ENCODE results near the gene COL24A1.
"Not testable (repeated sequence)": the region's sequence is repeated elsewhere in the genome, so short reads cannot be mapped to it uniquely, and the experiment has no call there.

Gene COL24A1

DNA sequence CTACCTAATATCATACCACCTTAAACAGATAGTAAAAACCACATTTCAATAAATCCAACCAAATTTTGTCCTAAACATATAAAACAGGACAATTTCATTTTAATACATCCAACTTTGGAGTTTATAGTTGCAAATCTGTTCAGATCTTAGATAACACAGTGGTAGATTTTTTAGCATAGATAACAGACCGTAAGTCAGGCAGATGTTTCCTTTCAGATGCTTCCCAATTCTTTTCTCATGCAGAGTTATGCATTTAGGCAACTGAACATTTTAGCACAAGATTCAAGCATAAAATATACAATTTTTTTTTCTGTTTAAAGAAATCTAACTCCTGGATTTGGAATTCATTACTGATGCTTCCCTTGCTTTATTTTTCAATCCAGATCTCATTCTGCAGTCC is 291.8 kb downstream of the COL24A1 start:
- DNase-seq: no peak

DNA sequence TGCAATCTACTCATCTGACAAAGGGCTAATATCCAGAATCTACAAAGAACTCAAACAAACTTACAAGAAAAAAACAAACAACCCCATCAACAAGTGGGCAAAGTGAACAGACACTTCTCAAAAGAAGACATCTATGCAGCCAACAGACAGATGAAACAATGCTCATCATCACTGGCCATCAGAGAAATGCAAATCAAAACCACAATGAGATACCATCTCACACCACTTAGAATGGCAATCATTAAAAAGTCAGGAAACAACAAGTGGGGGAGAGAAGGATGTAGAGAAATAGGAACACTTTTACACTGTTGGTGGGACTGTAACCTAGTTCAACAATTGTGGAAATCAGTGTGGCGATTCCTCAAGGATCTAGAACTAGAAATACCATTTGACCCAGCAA is 292.9 kb downstream of the COL24A1 start:
- DNase-seq: not testable (repeated sequence)

DNA sequence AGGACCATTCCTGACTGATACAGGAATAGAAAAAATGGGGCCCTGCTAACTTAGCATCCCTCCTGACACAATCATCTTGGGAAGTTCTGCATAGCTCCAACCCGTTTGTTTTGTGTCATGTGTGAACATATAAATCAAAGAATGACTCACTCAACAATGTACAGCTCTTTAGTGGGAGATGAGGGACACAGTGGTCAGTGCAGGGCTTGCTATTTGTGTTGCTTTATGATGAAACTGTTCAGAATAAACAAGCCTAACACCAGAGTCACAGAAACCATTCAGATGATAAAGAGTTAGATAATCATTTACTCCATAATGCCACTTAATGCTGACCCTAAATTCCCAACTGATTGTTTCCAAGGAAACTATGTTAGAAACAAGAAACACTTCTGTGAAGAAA is 294.1 kb downstream of the COL24A1 start:
- DNase-seq: no peak

DNA sequence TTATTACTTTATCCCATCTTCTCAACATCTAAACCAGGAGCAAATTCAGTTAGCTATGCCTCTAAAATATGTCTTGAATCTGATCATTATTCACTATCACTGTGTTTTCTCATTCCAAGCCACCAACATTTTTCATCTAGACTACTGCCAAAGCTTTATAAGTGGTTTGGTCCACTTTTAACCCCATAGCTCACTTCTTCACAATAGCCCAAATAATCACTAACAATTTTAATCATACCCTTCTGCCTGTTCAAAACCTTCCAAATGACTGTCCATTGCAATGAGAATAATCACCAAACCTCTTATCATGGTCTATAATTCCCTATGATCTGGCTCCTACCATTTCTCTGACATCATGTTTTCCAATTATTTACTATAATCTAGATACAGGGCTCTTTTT is 298.6 kb downstream of the COL24A1 start:
- no peak for DNase-seq

DNA sequence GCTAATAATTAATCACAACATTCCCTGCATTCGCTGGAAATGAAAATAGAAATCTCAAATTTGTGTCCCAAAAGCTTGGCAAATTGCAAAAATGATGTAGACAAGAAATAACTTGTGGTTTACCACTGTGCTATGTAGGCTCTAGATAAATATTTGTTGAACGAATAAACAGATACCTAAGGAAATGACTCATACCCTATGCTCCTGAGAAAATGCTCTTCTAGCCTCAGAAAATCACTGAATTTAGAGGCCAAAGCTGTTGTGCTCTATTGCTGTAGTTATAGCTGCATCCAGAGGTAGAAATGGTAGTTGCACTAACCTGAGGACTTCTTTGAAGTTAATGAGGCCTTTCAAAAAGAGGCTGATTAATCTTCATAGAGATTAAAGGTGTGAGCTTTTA is 306.3 kb downstream of the COL24A1 start:
- DNase-seq: no peak

DNA sequence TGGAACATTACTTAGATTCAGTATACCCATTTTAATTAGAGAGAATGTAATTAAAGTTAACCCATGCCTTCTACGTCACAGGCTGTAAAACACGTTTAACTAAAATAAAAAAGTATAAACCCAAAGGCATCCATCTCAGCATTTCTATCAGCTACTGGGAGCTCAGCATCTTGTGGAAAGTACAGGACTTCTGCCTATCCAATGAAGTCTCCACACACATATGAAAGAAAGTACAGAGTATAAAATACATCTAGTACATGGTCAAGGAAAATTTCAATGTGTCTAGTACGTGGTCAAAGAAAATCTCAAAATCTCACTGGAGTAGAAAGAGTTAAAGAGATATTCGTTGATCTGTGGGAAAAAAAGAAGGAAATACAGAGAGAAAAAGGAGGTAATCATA is 306.9 kb downstream of the COL24A1 start:
- no peak for DNase-seq

DNA sequence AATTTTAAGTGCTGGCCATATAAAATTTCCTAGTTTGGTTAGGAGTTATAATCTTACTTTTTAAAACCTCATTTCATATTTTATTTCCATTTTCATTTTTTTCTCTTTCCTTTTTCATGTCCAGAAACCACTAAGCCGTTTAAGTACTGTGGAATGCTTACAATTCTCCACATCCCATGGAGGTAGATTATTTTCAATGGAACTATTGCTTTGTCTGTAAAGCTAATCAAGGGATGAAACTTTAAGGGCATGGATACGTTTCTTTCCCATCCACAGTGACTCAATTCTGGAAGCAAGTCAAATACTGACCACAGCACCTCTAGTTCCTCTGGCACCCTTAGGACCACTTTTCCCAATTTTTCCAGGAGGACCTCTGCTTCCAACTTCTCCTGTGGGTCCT is 309.2 kb downstream of the COL24A1 start:
- no peak for DNase-seq

DNA sequence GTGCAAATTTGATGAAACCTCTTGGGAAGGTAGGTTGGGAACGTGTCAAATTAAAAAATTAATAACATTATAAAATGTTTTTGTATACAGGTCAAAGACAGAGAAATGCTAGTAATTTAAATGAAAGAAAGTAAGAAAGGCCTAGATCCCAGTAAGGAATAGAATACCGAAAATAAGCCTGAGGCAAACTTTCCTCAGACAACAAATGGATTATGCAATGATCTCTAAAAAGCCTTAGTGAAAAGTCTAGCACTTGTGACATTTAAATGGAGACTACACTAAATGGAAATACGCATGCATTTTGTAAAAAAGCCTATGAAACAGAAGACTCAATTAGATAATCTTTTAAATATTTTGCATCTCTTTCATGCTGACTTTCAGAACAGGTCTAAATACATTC is 309.9 kb downstream of the COL24A1 start:
- no peak for DNase-seq

DNA sequence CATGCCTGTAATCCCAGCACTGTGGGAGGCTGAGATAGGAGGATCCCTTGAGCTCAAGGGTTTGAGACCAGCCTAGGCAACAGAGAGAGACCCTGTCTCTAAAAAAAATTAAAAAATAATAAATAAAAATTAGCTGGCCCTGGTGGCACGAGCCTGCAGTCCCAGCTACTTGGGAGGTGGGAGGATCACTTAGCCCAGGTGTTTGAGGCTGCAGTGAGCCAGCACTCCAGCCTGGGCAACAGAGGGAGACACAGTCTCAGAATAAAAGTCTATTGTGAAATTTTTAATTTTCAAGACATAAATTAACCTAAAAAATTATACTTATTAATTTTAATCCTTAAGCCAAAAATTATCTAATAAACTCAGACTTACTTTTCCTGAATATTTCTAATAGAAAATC is 317.1 kb downstream of the COL24A1 start:
- DNase-seq: no peak

DNA sequence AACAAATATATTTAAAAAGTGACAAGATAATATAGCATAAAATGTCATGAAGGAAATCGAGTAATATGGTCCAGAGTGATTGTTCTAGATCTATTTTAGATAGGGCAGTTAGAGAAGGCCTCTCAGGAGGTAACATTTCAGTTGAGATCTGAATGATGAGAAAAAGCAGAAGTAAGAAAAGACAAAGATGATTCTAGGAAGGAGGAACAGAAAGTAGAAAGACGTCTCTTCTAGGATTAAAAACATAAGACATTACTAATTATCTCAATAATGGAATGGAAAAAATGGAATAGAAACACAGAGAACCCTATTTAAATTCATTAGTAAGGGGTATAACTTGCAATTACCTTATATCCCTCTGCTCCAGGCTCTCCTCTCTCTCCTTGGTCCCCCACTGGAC is 318.3 kb downstream of the COL24A1 start:
- DNase-seq: no peak

DNA sequence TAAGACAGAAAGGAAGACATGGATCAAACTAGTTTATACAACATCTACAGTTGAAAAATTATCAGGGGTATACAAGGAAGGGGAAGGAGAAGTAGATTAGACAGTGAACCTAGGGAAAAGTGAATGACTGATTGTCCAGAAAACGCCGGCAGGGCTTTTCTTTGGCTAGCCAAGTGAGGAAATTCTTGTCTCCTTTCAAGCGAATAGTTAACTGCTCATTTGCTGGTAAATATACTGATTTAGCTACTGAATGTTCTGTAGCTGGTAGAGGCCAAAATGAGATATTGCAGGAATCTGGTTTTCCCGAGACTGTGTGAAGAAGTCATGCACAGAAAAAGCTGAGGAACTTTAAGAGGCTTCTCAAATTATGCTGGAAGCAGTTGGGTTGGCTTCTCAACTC is 319.8 kb downstream of the COL24A1 start:
- DNase-seq: no peak

DNA sequence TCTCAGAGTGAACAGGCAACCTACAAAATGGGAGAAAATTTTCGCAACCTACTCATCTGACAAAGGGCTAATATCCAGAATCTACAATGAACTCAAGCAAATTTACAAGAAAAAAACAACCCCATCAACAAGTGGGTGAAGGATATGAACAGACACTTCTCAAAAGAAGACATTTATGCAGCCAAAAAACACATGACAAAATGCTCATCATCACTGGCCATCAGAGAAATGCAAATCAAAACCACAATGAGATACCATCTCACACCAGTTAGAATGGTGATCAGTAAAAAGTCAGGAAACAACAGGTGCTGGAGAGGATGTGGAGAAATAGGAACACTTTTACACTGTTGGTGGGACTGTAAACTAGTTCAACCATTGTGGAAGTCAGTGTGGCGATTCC is 323.4 kb downstream of the COL24A1 start:
- DNase-seq: not testable (repeated sequence)

DNA sequence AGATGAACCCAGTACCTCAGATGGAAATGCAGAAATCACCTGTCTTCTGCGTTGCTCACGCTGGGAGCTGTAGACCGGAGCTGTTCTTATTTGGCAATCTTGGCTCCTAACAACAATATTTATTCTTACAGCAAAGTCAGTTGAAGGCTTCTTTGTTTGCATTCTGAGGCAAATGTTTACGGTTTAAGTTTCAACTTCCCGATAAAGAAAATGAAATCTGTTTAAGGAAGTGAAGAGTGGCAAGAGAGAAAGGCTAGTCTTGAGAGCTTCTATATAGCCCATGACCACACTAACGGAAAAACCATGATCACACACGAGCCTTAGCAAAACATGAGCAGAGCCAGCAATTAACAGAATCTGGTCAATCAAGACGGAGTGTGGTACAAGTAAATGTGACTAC is 325.7 kb downstream of the COL24A1 start:
- no peak for DNase-seq

DNA sequence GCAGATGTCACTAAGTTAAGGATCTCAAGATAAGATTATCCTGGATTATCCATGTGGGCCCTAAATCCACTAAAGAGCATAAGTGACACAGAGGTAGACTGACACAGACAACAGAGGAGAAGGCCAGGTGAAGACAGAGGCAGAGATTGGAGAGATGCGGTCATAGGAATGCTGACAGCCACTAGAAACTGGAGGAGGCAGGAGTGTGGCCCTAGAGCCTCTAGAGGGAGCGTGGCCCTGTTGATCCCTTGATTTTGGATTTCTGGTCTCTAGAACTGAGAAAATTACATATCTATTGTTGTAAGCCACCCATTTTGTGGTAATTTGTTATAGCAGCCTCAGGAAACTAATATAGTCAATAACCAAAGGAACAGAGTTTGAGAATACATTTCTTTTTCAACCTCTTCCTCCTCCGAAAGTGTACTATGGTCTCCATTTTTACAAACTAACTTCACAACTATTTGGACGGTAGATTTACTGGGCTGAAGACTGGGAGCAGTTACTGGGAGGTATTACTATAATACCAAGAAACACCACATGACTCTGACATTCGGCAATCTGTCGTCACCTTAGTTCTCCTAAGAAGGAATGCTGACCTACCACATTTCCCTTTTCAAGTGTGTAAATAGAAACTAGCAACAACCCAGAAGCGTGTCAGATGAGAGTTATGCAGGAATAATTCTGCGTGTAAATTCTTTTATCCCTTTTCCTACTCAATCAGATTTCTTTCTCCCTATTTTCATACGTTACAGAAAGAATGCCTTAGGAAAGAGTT is 332.3 kb downstream of the COL24A1 start:
- DNase-seq: no peak

DNA sequence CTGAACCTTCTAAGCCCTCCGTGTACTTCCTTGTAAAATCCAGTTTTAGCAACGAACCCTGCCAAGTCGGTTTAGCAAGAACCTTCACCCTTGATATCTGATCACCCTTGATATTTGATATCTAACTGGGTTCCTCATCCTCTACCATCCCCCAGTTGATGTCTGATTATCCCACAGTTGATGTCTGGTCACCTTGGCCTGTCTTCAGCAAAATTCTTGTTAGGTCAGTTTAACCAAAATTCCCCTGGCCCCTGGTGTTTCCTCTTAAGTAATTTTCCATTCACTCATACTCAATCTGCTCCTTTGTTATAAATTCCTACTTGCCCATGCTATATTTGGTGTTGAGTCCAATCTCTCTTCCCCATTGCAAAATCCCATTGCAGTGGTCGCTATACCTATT is 333.9 kb downstream of the COL24A1 start:
- DNase-seq: no peak

DNA sequence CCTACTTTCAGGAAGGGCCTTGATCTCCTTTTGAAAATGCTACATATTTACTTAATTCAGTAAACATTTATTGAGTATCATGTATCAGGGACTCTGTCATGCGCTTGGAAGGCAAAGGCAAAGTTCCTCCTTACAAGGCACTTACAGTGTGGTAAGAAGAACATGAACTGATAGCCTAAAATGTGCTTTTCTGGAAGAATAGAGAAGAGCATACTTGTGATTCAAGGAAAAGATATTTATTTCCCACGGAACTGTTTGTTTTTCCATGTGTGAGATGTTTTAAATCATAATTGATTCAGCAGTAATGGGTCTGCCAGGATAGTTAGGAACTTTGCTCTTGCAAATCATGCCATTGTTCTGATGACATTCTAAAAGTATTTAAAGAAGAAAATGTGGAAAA is 338.2 kb downstream of the COL24A1 start:
- no peak for DNase-seq

DNA sequence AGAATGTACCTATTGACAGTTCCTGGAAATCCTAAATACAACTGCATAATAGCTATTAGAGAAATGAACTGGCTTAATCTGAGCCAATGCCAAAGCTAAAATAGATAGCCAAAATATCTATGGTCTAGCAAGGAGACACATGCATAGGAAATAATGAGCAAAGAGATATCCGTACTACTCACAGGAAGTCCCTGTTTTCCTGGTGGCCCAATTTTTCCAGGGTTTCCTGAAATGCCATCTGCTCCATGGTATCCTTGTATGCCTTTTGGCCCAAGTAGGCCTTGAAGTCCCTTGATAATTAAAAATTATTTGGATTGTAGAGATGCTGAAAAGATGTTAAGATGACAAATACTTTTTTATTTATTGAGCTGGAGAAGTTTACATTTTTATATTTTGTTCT is 340.0 kb downstream of the COL24A1 start:
- DNase-seq: no peak

DNA sequence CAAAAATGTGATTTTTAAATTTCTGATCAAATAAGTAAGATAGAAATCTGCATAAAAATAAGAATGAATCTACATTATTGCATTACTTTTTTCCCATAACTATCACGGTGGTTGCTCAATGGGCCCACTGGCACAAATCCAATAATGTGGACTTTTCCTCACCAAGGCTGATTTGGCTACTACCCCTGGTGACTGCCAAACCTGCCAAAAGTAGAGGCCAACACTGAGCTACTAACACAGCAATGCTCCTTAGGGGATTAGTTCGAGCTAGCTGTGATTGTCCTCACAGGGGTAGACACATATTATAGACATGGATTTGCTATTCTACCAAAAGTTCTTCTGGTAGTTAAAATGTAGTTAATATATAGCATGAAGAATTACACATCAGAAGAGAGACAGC is 340.7 kb downstream of the COL24A1 start:
- no peak for DNase-seq

DNA sequence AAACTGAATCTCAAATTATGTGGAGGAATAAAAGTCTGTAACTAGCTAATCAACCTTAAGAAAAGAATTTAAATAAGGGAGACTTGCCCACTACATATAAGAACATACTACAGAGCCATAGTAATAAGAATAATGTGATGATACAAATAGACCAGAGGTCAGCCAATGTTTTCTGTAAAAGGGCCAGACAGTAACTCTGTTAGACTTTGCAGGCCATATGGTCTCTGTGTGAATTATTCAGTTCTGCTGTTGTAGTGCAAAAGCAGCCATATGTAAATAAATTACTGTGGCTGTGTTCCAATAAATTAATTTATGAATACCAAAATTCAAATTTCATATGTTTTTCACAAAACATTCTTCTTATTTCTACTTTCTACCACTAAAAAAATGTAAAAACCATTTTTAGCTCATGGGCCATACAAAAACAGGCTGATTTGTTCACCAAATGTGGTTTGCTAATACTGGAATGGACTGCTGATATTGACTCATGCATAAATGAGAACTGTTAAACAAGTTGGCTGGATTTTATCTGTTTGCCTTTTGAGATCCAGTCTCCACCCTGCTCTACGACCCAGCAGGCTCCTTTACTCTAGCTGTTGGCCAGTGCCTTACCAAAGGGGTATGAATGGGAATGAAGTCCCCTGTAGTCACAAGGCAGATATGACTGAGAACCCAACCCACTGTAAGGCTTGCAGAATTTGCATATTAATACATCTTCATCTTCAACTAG is 350.2 kb downstream of the COL24A1 start:
- DNase-seq: no peak

DNA sequence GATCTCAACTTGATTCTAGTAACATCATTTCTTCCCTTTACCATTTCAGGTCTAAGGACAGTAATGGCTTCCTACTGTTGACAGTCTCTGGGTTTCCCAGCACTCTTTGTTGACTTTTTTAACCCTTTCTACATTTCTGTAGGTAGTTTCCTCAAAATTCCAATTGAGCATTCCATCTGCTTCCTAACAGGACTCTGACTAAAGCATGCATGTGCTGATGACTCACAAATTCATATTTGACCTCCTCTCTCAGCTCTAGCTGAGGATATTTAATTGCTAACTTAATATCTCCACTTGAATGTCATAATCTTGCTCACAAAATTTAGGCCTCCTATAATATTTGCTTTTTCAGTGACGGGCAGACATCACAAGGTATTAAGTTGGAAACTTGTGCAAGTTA is 355.1 kb downstream of the COL24A1 start:
- DNase-seq: no peak

DNA sequence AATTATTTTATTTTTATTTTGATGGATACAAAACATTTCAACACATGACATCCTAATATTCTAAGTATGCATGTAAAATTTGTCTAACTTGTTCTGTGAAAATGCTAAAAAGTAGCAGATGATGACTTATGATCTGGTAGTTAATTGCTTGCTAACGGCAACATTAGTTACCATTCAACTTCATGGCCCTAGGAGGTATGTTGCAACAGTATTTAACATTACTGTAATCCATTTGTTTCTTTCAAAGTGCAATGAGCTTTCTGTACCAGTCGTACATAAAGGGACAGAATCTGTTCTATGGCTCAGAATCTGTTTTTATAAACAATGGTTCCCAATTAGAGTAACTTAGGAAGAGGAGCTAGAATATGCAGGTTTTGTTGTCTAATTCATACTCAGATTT is 356.8 kb downstream of the COL24A1 start:
- DNase-seq: no peak

DNA sequence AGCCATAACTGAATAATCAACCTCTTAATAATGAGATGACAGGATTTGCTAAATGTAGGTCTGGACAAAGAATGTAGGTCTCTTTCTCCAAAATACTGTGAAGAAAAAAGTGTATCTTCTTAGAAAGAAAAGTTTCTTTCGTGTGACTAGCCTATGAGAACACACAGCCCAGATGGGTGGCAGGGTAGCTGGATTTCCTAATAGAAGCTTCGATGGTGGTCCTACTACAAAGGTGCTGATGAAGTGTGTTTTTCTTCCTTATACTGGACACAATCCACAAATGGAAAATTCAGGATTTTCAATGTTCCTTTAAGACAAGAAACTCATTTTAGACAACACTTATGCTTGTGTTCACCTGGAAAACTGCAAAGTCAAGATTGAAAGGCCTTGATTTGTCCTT is 358.2 kb downstream of the COL24A1 start:
- no peak for DNase-seq

DNA sequence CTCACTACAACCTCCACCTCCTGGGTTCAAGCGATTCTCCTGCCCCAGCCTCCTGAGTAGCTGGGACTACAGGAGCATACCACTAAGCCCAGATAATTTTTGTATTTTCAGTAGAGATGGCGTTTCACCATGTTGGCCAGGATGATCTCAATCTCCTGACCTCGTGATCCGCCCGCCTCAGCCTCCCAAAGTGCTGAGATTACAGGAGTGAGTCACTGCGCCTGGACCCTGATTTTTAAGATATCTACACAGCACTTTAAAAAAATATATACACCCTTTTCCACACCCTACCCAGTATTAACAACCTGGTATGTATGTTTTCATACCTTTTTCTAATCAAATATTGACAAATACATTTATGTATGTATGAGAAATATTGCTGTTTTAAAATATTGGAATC is 379.6 kb downstream of the COL24A1 start:
- not testable (repeated sequence) for DNase-seq

DNA sequence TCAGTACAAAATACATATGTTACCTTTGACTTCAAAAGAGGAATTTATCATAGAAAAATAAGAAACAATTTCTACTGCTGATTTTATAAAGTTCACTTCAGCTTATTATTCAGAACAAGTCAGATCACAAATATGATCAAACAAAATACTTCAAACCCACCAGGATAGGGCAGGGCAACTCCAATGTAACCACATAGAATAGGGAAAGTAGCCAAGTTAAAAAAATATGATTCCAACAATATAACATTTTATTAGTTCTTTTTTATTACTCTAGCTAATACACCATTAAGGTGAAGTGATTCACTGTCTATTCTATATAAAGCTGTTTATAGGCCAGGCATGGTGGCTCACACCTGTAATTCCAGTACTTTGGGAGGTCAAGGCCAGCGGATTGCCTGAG is 393.8 kb downstream of the COL24A1 start:
- DNase-seq: no peak

DNA sequence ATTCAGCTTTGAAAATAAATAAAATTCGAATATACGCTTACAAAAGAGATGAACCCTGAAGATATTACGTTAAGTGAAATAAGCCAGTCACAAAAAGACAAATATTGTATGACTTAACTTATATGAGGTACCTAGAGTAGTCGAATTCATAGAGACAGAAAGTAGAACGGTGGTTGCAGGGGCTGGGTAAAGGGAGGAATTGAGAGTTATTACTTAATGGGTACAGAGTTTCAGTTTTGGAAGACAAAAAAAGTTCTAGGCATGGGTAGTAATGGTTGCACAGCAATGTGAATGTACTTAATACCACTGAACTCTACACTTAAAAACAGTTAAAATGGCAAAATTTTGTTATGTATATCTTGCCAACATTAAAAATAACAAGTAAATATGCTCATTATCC is 399.7 kb downstream of the COL24A1 start:
- no peak for DNase-seq
